GM21576 (cell line): Measurements from ENCODE around the gene PAK3.

Experiments
- ATAC-seq: cut with Tn5 transposase; IDR thresholded peaks from one replicate; pipeline ENCODE4 v1.9.1; 2021; ENCODE audit warnings: mild to moderate bottlenecking, moderate library complexity; ENCODE audit not compliant: unreplicated experiment

The PAK3 gene

DNA sequence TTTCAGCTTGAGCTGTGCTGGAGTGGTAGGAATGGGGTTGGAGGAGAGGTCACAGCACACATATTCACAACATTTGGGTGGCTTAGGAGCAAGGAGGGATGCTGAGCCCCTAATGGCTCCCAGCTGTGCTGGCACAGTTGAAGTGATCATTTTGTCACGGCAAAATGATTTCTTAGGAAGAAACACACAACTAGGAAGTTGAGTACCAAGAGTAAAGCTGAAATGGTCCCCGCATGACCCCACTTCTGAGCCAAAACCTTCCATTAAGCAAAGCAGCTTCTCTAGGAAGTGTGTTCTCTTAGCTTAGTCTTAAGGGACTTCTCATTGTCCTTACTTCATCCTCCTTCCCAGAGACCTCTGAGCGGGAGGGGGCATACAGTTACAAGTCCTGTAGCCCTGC is 161.7 kb downstream of the PAK3 start:
- no peak for ATAC-seq

DNA sequence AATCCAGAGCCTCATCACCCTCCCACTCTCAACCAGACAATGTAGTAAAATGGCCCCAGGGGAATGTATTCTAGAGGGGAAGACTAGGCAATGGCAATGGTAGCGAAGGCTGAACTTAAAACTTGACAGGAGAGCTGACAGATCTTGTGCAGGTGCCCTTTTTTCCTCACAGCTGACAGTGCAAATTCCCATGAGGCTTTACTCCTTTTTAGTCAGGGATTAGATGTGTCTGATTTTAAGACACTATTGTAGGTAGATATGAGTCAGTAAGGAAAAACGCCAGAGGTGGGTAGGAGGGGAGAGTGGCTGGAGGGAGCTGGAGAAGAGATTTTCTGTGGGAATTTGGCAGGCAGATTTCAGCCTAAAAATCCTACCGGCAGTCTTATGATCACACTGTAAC is 163.6 kb downstream of the PAK3 start:
- ATAC-seq: no peak

DNA sequence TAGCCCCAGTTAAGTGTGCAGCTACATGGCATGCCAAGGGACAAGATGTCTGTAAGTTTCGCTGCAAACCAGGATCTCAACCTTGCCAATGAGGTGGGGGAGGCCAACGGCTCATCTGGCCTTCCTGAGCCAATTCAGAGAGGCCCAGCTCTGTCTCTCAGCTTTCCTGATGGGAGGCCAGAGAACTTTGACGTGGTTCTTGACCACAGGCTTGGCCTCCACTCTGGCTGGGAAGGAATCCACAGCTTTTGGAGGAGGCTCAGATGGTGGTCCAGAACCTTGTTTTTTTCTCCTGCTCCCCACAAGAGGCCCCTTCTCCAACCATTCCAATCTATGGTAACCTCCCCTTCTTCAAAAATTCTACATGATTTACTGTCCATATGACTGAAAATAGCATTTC is 164.5 kb downstream of the PAK3 start:
- ATAC-seq: no peak

DNA sequence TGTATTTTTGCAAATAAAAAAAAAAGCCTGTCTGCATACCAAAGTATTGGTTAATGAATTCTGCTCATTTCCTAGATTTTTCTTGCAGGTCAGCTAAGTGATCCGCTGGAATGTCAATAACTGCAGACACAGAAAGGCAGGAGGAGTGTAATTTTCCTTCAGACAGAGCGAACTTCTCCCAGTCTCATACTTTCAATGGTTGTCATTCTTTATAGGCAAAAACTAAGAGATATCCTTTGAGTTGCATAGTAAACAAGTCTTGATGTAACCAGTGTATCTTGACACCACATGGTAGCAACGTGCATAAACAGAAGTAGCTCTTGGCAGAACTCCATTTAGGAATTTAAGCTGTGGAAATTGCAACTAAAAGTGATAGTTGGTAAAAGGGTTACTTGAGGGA is 166.1 kb downstream of the PAK3 start:
- no peak for ATAC-seq

DNA sequence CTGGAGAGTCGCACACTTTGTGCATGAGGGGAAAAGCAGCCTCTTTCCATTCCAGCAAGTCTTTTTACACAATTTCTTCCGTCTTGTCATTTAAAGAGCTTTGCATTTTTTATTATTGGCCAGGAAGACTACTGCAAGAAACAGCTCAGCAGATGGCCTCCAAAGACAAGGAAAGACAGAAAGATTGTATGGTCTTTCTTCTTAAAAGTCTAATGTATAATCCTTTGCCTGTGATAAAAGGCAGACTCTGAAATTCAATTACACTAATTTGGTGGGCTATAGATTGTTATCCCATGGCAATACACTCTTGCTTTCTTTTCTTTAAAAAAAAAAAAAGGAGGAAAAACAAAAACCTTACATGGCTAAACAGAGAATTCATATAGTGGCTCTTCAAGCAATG is 168.4 kb downstream of the PAK3 start:
- no peak for ATAC-seq

DNA sequence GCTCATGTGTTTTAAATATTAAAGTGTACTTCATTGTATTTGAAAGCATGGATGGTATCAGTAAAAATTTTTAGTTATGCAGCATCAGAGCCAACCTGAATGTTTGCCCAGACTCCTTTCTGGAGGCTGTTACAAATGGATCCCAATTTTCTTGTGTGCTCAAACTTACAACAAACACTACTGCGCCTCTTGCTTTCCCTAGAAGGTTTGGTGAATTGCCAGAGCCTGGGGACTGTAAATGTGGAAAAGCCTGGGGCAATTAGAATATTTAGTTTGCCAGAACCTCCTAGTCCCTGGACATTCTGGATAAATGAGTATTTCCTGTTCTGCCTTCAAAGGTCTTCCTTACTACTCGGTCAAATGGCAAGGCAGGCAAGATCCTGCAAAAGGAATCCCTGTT is 169.5 kb downstream of the PAK3 start:
- no peak for ATAC-seq

DNA sequence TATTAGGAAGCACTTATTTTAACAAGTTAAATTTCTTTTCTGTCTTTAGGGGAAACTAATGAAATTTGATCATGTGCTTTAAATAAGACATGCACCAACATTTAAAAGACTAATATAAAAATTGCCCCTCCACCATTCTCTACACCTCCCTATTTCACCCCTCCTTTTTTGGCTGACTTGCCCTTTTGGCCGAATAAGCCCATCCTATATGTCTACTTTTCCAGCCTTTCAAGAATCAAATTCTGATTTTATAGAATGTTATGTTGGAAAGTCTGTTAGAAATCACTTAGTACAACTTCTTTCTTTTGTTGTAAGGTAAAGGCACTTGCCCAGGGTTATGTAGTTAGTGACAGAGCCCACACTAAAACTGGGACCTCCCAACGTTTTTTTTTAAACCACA is 172.5 kb downstream of the PAK3 start:
- ATAC-seq: no peak

DNA sequence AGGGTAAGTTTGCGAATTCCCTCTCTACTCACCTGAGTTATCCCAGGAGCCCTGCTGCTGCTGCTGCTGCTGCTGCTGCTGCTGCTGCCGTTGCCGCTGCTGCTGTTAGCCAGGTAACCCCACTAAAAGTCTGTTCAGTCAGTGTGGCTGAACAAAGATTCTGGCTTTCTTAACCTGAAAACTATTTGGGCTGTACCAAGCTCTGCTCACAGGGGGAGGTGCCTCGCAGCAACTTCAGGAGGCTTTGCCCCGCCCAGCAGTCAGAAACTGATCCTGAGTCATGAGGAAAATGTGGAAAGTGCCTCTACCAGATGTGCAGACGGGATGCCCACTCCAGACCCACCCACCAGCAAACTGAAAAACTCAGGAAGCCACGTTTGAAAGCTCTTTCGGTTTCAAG is 174.3 kb downstream of the PAK3 start, which contains the start of gene CAPN6:
TSS of gene CAPN6 (minus strand) at position 145 of the 400 bp plus-strand sequence. CDS start 6,547 bp downstream, outside the sequence.
- no peak for ATAC-seq
